SKM-1 treated with dmso at 0.1 percent for 144 hours (cell line): Measurements from ENCODE around the gene LAMC2.
A peak's percentile ranks its signal among the peaks of the same experiment; 100 is the strongest.
"Not testable (repeated sequence)": the region's sequence is repeated elsewhere in the genome, so short reads cannot be mapped to it uniquely, and the experiment has no call there.

ENCODE experiments used
- DNase-seq: peaks from one replicate; lab custom pipeline; 2025; ENCODE audit not compliant: unreplicated experiment; lab: John Stamatoyannopoulos, UW

LAMC2 gene

GRCh38 chr1:183255073-183255472 lies 69.0 kb downstream of the LAMC2 start:
- DNase-seq, result no peak

- DNase-seq, result peak; percentile 53
These were observed 73.9 kb downstream of the LAMC2 start for GRCh38 chr1:183259924-183260323.

GRCh38 chr1:183262628-183263200 lies 76.7 kb downstream of the LAMC2 start:
- no peak for DNase-seq

- no peak for DNase-seq
These were observed 78.0 kb downstream of the LAMC2 start for GRCh38 chr1:183263886-183264602.

- DNase-seq, result no peak
These were observed 81.8 kb downstream of the LAMC2 start for GRCh38 chr1:183267646-183268431.

GRCh38 chr1:183270541-183271141 lies 84.6 kb downstream of the LAMC2 start:
- no peak for DNase-seq

GRCh38 chr1:183272390-183272848 lies 86.4 kb downstream of the LAMC2 start:
- DNase-seq, result no peak

- DNase-seq, result no peak
These were observed 87.2 kb downstream of the LAMC2 start for GRCh38 chr1:183273300-183273699.

GRCh38 chr1:183273984-183274383 lies 87.9 kb downstream of the LAMC2 start:
- not testable (repeated sequence) for DNase-seq

GRCh38 chr1:183274836-183275235 lies 88.8 kb downstream of the LAMC2 start:
- DNase-seq, result no peak

- DNase-seq, result no peak
These were observed 89.3 kb downstream of the LAMC2 start for GRCh38 chr1:183275322-183275721.

GRCh38 chr1:183276386-183277080 lies 90.5 kb downstream of the LAMC2 start:
- no peak for DNase-seq

GRCh38 chr1:183277821-183278738 lies 92.0 kb downstream of the LAMC2 start:
- no peak for DNase-seq

GRCh38 chr1:183278739-183279591 lies 92.9 kb downstream of the LAMC2 start:
- DNase-seq, result no peak

GRCh38 chr1:183279835-183280234 lies 93.8 kb downstream of the LAMC2 start:
- DNase-seq, result peak; percentile 98

- peak; percentile 77 for DNase-seq
These were observed 95.0 kb downstream of the LAMC2 start for GRCh38 chr1:183281039-183281438.

GRCh38 chr1:183281553-183282091 lies 95.6 kb downstream of the LAMC2 start:
- peak; percentile 88 for DNase-seq

GRCh38 chr1:183282101-183282855 lies 96.2 kb downstream of the LAMC2 start:
- DNase-seq, result no peak
